ENCODE measurements around the gene GBGT1.

The GBGT1 gene

GRCh38 chr9:133113949-133114885, 49.5 kb downstream of the GBGT1 start:
- peak; percentile 35 for DNase-seq (ENCODE audit: low spot score)

- peak; percentile 69 for DNase-seq (ENCODE audit: low spot score)
Measured at GRCh38 chr9:133113163-133113948, 50.4 kb downstream of the GBGT1 start.

GRCh38 chr9:133112663-133113026, 51.1 kb downstream of the GBGT1 start:
- DNase-seq (ENCODE audit: low spot score): no peak

GRCh38 chr9:133111808-133112662, 51.7 kb downstream of the GBGT1 start:
- DNase-seq (ENCODE audit: low spot score): no peak

DNA sequence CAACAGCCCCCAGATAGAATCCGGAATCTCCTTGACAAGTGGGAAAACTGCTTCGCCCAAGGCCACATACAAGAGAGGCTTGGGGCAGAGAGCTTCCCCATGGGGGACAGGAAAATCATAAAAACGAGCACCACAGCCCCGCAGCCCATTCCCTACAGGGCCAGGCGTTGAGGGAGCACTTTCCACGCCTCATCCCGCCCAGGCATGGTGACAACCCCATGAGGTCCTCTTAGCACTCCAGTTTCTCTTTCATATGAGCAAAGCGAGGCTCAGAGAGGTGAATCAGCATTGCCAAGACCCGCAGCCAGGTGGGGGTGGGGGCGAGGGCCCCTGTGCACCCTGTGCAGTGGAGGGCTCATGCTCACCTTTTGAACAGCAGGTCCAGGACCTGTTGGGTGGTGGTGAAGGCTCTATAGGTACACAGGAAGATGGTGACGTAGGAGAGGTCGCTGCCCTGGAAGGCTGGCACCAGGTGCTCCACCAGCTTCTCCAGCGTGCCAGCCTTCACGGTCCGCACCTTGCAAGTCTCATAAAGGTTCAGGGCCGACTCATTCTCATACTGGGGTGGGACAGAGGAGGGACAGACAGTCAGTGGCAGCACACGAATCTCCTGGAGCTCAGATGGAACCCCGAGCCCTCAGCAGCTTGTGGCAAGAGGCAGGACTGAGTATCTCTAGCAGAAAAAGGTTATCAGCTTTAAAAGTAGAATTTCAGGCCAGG, 53.6 kb downstream of the GBGT1 start:
- no peak for DNase-seq (ENCODE audit: low spot score)

GRCh38 chr9:133108794-133109641, 54.7 kb downstream of the GBGT1 start:
- no peak for DNase-seq (ENCODE audit: low spot score)

GRCh38 chr9:133107961-133108793, 55.5 kb downstream of the GBGT1 start:
- no peak for DNase-seq (ENCODE audit: low spot score)

DNA sequence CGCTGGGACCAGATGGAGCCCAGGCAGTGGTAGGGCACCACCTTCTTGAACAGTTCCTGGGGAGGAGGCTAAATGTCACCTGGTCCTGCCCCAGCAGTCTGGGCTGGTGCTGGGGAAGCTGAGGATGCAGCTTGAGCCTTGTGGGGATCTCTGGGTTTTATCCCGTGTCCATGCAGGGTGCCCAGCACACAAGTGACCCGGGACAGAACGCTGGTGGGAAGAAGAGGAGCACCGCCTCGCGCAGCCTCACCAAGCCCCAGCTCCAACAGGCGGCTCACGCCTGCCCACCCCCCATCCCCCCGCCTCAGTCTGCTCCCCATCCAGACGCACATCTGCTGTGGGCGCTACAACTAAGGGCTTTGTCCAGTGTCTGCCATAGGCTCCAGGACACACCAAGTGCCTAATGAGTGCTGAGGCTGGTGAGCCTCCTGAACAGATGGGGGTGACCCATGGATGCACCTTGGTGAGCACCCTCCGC, 56.4 kb downstream of the GBGT1 start:
- DNase-seq (ENCODE audit: low spot score): no peak

DNA sequence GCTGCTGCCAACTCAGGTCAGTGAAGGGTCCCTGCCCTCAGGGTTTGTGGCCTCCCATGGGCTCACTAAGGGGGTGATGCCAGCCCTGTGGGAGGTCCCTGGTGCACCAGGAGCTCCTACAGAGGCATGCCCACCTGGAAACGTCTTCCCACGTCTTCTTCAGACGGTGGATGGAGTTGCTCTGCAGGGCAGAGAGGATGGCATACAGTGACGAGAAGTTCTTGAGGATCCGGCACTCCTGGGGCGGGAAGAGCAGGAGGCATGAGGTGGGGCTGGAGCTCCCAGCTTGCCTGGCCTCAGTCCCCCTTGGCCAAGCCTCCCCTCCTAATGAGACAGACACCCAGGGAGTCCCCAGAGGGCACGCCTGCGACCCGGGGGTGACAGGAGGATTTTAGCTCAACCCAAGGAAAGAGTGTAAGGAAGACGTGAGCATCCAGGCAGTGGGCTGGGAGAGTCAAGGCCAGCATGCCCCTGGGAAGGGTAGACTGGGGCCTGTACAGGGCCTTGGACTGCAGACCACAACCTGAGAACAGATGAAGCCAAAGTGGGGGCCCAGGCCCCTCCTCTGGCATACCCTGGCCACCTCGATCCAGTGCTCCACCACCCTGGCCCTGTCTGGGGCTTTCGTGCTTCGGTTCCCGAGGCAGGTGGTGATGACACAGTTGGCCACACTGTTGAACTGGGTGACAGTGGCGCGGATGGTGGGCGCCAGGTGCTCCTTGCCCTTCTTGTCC, 57.0 kb downstream of the GBGT1 start:
- no peak for DNase-seq (ENCODE audit: low spot score)

- DNase-seq (ENCODE audit: low spot score): no peak
Measured at GRCh38 chr9:133105461-133105770, 58.3 kb downstream of the GBGT1 start.

DNA sequence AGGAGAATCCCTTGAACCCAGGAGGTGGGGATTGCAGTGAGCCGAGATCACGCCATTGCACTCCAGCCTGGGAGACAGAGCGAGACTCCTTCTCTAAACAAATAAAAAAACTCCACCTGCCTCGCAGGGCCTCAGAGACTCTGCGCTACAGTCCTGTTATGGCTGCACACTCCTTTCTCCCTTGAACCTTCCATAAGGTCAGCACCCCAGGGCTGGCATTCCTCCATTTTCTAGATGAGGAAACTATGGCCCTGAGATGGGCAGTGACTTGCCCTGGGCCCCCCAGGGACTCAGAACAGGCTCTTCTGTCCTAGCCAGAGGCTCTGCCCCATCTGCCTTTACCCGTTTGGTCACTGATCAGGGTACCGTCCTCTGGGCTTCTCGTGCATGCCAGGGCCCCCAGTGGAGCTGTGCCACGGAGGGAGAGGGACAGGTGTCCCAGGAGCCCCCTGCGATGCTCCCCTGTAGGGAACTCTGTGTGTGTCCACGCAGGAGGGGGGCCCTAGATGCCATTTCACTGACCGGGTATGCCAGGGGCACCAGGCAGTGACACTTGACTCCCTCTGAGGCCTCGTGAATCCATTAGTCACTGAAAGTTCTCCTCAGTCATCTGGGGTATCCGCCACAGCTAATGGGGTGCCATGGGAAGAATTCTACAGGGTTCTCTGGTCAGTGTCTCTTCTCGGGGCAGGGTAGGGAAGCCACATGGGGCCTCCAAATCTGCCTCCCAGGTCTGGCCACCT, 58.8 kb downstream of the GBGT1 start:
- DNase-seq (ENCODE audit: low spot score): no peak

DNA sequence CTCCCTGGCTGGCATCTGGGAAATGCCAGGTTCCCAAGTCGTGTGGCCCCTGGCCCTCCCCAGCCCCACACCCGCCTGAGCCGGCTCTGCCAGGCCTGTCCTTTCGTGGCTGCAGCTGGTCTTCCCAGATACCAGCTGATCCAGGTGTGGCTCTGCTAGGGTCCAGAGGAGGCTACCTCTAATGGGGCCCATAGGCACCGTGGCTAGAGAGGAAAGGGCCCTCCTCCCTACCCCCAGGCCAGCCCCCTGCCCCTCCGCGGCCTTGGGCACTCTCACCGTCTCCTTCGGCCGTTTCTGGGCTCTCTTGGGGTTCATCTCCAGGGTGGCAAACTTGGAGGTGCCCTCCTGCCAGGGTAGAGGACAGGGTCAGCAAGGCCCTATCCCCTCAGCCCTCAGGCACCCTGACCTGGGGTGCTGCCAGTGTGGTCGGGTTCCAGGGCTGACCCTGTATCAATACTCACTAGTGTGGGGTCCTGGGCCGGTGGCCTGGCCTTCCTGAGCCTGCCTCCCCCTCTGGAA, 59.7 kb downstream of the GBGT1 start:
- no peak for DNase-seq (ENCODE audit: low spot score)

DNA sequence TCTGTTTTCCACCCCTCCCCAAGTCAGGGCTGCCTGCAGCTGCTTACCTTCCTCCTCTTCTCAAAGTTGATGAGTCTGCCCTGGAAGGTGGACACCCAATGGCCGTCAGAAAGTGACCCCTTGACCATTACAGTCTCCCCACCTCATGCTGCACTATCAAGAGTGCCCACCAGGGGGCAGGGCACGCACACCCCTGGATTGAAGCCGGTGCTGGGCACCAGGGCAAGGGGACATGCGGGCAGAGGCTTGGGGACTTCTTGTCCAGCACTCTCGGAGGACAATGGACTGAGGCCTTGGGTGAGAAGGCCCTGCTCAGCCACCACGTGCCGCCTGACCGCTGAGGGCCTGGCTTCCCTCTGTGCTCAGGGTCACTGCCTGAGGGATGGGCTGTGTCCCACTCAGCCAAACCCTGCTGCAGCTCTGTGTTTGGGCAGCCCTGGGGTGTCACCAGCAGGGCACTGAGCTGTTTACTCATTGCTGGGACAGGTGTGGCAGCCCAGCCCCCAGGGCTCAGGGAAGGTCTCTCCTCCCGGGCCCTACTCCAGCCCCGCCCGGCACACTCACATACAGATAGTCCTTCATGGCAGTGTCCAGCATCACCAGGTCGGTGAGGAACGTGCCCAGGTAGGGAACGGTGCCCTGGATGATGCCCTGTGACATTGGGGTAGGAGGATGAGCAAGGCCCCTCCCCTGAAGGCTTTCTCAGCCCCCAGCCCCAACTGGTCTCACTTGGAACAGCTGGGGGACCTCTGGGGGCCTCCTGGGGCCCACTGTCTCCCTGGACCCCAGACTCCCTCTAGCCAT, 60.3 kb downstream of the GBGT1 start:
- peak; percentile 82 for DNase-seq (ENCODE audit: low spot score)
